Measurements from ENCODE around the gene ARSG. TPM values are rescaled to one million over a fixed set of nuclear protein-coding genes. Genes with fewer than 3 reads are reported as not detected.

Gene ARSG
- total and polyA plus RNA-seq, 10 of the 15 experiments (the other 5 are each of a cell fraction or from before 2014, with no cell fraction given): 2.9 to 13.5 (median 7.6) TPM

- H3K9ac ChIP-seq (ENCODE audit: control insufficient read depth, insufficient read depth, low read length): no peak overlapping the region
- intact Hi-C loops (cut with micrococcal nuclease; ENCODE audit: unreplicated experiment): loop anchor here (5.0 kb wide), 1 partner anchor 57 kb away; the partner anchor contains the start of genes ARSG and SLC16A6
- ChIA-PET RAD21 (ENCODE audit: unreplicated experiment) (no interaction called here), CTCF (interaction anchor here (1.8 kb wide), 1 partner anchor 115 kb away, joined by 7 read pairs; no protein-coding TSS in a partner anchor), SMC1A (ENCODE audit: uncharacterized antibody, unreplicated experiment) (no interaction called here), POLR2A (no interaction called here)
- H2AFZ ChIP-seq (ENCODE audit: control insufficient read depth, low read depth, low read length): no peak overlapping the region
- peaks cover 0 to 1% of the 10 kb centered on the region in 2 experiments; a peak in 2 of 4 replicates for H3K36me3 ChIP-seq (ENCODE audit: control insufficient read depth in 2 of 2, insufficient read depth in 2 of 2, low read length in 1 of 2)
- H3K79me2 ChIP-seq (ENCODE audit: control insufficient read depth, insufficient read depth, low read length): no peaks in the 10 kb centered on the region
- no peak overlapping the region for H3K27ac ChIP-seq (ENCODE audit: control insufficient read depth, insufficient read depth)
- no peaks in the 10 kb centered on the region for H4K20me1 ChIP-seq (ENCODE audit: control insufficient read depth, insufficient read depth)
- H3K9me3 ChIP-seq (replicated peaks; ENCODE audit: control insufficient read depth, insufficient read depth, low read length): no peaks in the 10 kb centered on the region; the same call in 2 of the 3 replicates
- H3K27me3 ChIP-seq (replicated peaks in 1 of 2; ENCODE audit: control insufficient read depth in 2 of 2, insufficient read depth in 2 of 2, low read length in 1 of 2): no peaks in the 10 kb centered on the region
- H3K4me3 ChIP-seq: no peak overlapping the region
- FAIRE-seq (no peak), DNase-seq (ENCODE audit: low read depth, low spot score) (peak; percentile 43), ATAC-seq (no peak; the same call in 2 of the 3 replicates)
- in situ Hi-C loops (cut with MboI): no loop called here
- H3K4me1 ChIP-seq (ENCODE audit: control insufficient read depth, insufficient read depth, low read length): peaks cover 11% of the 10 kb centered on the region
- H3K4me2 ChIP-seq (ENCODE audit: control insufficient read depth, insufficient read depth): peak overlapping the region; percentile 17; the same call in 1 of the 2 replicates
- BruUV-seq (replicated peaks): no TSS peak
- TF ChIP-seq SP1 (IDR thresholded peaks at IDR 0.05; ENCODE audit: low read depth, low read length) (no peak), MEF2B (IDR thresholded peaks at IDR 0.05; ENCODE audit: partially characterized antibody, poor library complexity, severe bottlenecking) (no peak), ATF2 (IDR thresholded peaks at IDR 0.05; ENCODE audit: low read length) (peak; percentile 38; the same call in 1 of the 2 replicates), ZBED1 (IDR thresholded peaks at IDR 0.05; ENCODE audit: borderline replicate concordance) (peak; percentile 39; the same call in 1 of the 2 replicates), IRF4 (IDR thresholded peaks at IDR 0.05; ENCODE audit: low read depth, low read length) (peak; percentile 76), RUNX3 (IDR thresholded peaks at IDR 0.05; ENCODE audit: low read length) (peak; percentile 78), CEBPB (IDR thresholded peaks at IDR 0.05; ENCODE audit: borderline replicate concordance in 1 of 2, low read depth in 2 of 2, low read length in 2 of 2) (peak in 1 of 2 experiments; percentile 69; a peak in 1 of 4 replicates), ATF7 (IDR thresholded peaks at IDR 0.05; ENCODE audit: low read depth) (no peak), SRF (IDR thresholded peaks at IDR 0.05; ENCODE audit: low read depth in 2 of 2, low read length in 2 of 2) (peak in 1 of 2 experiments; percentile 61; a peak in 1 of 4 replicates), JUNB (IDR thresholded peaks at IDR 0.05) (peak; percentile 84), SUZ12 (IDR thresholded peaks at IDR 0.05; ENCODE audit: unreplicated experiment) (no peak), CREB1 (IDR thresholded peaks at IDR 0.05; ENCODE audit: low read depth) (0 out of 2 replicates have a peak, but pooled peaks have one; percentile 17), MTA3 (IDR thresholded peaks at IDR 0.05; ENCODE audit: borderline replicate concordance, low read length) (peak; percentile 82; the same call in 1 of the 2 replicates), NFIC (IDR thresholded peaks at IDR 0.05; ENCODE audit: low read depth, low read length) (peak; percentile 55; the same call in 1 of the 2 replicates), FOXM1 (IDR thresholded peaks at IDR 0.05; ENCODE audit: low read depth, low read length) (0 out of 2 replicates have a peak, but pooled peaks have one; percentile 40), YY1 (IDR thresholded peaks at IDR 0.05; ENCODE audit: low read depth, low read length) (0 out of 2 replicates have a peak, but pooled peaks have one; percentile 19)
- WGBS (ENCODE audit: insufficient coverage, insufficient replicate concordance, low lambda C conversion rate, missing lambda C conversion rate): 16% methylated on average over 4 of the region's 4 CpGs
These were observed 57.9 kb downstream of the ARSG start for GRCh38 chr17:68349157-68349556.
